NCI-H1105 (cell line): Measurements from ENCODE around the gene FMO3.

Experiments
- DNase-seq: peaks from one replicate; lab custom pipeline; 2025; lab: John Stamatoyannopoulos, UW

The FMO3 gene

GRCh38 chr1:171116676-171117075 is 26.0 kb downstream of the FMO3 start:
- no peak for DNase-seq

GRCh38 chr1:171117085-171117484 is 26.4 kb downstream of the FMO3 start:
- no peak for DNase-seq

DNA sequence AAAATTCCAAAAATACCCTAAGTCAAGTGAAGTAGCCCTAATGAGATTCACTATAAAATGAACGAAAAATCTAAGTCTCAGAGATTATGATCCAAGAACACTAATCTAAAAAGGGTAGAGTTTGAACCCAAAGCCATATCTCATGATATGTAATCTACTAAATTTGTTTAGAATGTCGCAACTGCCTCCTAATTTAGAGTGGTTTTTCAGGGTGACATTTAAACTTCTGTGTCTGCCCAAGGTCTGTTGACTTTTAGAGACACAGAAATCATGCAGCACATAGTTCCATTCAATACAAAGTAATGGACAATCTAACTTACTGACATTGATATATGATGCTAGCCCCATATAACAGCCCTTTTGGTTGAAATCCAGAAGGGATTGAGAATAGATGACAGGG is 28.9 kb downstream of the FMO3 start:
- DNase-seq = no peak

GRCh38 chr1:171122299-171122698 is 31.6 kb downstream of the FMO3 start:
- DNase-seq = no peak

GRCh38 chr1:171122893-171123292 is 32.2 kb downstream of the FMO3 start:
- DNase-seq = no peak

- DNase-seq = no peak
These were observed 35.8 kb downstream of the FMO3 start for GRCh38 chr1:171126504-171126903.

GRCh38 chr1:171127099-171127498 is 36.4 kb downstream of the FMO3 start:
- DNase-seq = no peak

DNA sequence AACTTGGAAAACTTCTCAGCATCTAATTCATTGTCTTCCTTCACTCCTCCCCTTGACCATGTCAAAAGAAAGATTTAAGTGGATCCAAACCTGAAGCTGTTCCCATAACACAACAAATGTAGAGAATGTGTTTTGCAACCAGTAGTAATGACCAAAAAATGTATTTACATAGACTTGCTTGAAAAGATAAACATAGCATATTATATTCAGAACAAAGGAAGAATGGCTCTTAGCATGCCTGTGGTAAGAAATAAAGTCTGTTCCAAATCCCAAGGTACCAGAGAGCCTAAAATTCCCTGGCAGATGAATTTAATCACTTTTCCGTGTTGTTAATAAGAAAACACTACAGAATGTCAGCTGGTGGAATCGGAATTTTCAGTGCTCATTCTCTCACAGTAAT is 36.8 kb downstream of the FMO3 start:
- no peak for DNase-seq

DNA sequence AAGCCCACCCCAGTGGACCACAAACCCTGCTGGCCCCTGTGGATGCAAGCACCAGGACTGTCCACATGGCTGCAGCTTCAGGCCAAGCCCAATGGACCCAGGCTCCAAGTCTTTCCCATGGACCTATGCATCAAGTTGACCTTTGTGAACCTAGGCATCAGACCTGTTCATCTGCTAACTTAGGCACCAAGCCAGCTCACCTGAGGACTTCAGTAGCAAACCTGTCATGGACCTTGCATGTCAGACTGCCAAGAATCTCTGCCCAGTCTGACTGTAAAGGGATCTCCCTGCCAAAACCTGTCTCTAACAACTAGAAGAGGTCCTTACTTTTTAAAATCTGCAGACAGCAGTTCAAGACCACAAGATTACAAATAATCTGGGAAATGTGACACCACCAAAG is 37.8 kb downstream of the FMO3 start:
- DNase-seq = no peak

DNA sequence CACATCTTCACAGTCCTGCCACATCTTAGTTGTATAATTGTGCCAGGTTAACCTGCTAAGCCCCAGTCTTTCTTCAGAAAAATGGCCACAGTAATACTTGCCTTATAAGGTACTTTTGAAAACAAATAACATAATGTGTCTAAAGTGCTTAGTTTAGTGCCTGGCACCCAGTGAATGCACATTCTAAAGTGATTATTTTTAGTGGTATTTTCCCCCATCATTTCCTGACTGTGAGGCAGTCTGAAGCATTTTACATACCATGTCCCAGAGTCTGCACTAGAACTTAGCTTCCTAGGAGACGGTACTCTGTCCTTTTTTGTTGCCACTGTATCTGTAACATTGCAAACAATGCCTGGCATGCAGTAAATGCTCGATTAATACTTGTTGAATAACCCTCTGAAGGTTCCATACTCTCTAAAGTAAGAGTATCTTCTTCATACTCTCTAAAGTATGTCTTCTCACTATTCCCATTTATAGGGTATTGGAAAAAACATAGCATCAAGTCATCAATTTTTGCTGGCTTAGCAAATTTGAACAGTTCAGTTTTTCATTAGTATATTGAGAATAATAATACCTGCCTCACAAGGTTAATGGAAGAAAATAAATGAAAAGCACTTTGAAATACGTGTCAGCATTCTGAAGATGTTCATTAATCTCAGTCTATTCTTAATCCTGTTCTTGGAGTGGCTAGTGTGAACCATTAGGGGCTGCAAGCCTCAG is 43.7 kb downstream of the FMO3 start:
- DNase-seq = no peak

- peak; percentile 28 for DNase-seq
These were observed 46.9 kb downstream of the FMO3 start for GRCh38 chr1:171137580-171137979.

GRCh38 chr1:171138980-171139379 is 48.3 kb downstream of the FMO3 start:
- DNase-seq = no peak

DNA sequence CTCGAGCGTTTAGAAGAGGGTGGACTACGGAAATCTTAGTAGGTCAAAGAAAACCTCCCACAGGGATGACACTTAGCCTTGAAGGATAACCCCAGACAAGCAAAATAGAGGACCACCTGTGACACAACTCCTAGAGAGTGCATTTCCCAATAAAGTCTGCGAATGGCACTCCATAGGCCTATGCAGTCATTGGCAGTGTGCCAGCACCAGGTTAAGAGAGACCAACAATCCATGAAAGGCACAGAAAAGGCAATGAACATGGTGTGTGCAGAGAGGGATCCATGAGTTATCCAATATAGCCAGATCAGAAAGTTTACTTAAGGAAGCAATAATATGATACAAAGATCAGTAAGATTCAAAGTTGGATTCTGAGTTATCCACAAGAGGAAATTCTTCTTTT is 49.2 kb downstream of the FMO3 start:
- DNase-seq = peak; percentile 43

- no peak for DNase-seq
These were observed 49.7 kb downstream of the FMO3 start for GRCh38 chr1:171140401-171140800.

- DNase-seq = peak; percentile 16
These were observed 50.4 kb downstream of the FMO3 start for GRCh38 chr1:171140956-171141687.

DNA sequence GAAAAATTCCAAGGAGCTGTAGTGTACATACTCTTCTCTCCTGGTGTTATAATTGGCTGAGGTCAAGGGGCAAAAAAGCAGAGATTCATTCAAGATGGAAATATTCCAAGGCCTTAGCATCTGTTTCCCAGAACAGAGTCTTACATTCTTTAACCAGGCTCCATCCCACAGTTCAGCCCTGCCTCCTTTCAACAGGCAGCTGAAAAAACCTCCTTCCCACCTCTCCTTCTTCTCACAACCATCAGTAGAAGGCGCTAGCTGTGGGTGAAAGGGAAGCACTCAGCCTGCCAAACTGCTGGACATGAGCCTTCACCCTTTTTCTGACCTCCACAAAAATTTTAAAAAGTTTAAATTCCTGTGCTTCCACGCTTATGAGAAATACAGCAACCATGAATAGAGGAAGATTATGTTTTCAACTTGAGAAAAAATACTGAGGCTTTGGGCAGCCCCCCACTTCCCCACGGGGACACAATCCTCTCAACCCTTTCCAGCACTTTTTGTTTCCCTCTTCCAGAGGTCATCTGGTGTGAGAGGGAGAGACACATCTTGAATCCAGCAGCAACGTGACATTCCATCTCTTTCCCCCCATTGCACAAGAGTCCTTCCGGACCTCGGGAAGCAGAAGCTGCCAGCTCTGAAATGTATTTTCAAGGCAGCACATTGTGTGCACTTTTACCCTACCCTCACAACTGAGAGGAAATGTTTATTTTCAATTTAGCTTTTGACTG is 51.1 kb downstream of the FMO3 start:
- no peak for DNase-seq

DNA sequence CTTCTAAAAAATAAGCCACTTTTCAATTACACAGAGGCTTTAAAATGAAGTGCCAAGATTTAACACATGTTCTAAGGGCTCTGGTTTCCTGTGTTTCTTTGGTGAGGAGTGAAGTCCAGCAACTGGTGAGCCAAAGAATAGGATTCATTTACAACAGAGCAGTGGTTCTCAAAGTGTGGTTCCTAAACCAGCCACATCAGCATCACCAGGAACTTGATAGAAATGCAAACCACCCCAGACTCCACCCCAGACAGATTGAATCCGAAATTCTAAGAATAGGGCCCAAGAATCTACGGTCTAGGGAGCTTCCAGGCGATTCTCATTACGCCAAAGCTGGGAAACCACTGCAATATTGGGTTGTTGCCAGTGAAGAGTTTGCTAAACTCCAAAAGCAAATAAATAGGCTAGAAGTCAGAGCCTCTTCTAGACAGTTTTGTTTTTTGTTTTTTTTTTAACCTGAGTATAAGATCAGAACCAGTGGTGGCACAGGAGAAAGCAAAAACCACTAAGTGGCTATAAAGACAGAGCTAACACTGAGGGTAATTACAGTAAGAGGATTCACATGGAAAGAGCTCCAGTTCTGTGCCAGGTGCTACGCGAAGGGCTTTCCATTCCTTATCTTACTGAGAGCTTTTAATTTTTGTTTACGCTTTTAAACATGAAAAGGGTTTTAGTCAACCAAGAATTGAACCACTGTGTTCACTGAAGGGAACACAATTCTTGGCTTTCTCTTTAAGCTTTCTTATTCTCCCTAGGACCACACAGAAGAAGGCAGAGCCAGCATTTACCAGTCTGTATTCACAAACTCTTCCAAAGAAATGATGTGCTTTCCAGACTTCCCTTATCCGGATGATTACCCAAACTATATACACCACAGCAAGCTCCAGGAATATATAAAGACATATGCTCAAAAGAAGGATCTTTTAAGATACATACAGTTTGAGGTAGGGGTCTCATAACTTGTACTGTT is 52.0 kb downstream of the FMO3 start:
- DNase-seq = peak; percentile 94

- no peak for DNase-seq
These were observed 59.5 kb downstream of the FMO3 start for GRCh38 chr1:171150156-171150555.

DNA sequence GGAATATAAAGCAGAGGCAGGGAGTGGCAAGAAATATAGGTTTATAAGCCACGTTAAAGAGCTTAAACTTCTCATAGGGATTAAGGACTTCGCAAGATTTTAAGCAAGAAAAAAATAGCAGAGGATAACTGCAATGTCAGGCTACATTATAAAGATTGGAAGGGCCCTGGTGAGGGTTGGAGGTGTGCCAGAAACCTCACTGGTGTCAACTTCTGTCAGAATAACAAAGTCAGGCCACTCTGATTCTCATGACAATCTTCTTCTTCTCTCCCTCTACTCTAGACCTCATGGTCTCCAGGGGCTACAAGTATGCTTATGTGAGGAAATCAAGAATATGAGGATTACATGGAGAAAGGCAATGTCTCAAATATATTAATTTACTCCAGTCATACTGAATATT is 61.8 kb downstream of the FMO3 start:
- DNase-seq = peak; percentile 7

GRCh38 chr1:171155484-171155883 is 64.8 kb downstream of the FMO3 start:
- no peak for DNase-seq

DNA sequence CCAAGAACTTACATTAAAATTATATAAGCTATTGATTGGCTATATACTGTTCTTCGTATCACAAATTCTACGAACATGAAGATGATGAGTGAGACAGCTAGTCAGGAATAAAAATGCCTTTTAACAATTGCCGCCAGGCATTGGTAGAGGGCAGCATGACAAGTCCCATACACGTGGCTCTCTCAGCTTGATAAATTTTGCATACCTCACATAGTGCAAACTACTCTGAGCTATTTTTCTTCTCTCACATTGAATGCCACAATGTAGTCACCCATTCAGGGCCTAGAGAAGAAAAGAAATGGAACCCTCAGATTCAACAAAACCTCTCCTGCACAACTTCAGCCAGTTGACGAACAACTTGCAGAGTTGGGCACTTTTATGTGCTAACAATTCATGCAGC is 67.4 kb downstream of the FMO3 start:
- no peak for DNase-seq

DNA sequence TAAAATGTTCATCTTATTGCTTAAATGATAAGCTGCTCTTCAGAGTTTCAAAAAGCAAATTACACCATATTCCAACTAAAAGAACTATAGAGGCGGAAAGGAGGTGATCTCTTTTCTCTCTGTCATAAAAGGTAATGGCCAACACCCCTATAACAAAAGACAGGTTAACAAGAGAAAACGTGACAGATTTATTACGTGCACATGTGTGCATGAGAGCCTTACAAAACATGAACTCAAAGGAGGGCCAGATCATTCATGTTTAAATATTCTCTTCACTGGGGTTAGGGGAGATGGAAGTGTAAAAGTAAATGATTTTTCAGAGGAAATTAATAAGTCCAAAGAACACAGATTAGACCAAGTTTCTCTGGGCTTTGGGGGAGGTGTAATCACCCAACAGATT is 67.8 kb downstream of the FMO3 start:
- no peak for DNase-seq
